GM12878 (cell line): ENCODE data around the gene PAXX. TPM values are rescaled to one million over a fixed set of nuclear protein-coding genes. Genes with fewer than 3 reads are reported as not detected.

Experiments
- ASH2L ChIP-seq: fragments of 300-600, 200-600 bp; sonication (generic); IDR thresholded peaks from 2 replicates; pipeline ENCODE4 v1.6.1; 2017; ENCODE audit warnings: low read depth, mild to moderate bottlenecking, borderline replicate concordance
- BMI1 ChIP-seq: fragments of 450-650 bp; IDR thresholded peaks from 2 replicates; pipeline ENCODE4 v1.6.1; 2016; ENCODE audit warnings: mild to moderate bottlenecking, moderate library complexity, borderline replicate concordance
- EED ChIP-seq: sonication (generic); IDR thresholded peaks from 2 replicates; pipeline ENCODE4 v1.6.1; 2016; ENCODE audit warnings: antibody characterized with exemption, low read depth
- ETV6 ChIP-seq, 2 experiments: fragments of 450-650 bp in 1 of 2; IDR thresholded peaks in 1 of 2; conservative IDR thresholded peaks in 1 of 2; 2 replicates each; pipeline ENCODE4 v1.6.1; 2014; ENCODE audit warnings: antibody characterized with exemption in 1 of 2, borderline replicate concordance in 1 of 2, low read depth in 1 of 2, mild to moderate bottlenecking in 1 of 2, moderate library complexity in 1 of 2
- JUND ChIP-seq: IDR thresholded peaks from 2 replicates; pipeline ENCODE4 v1.6.1; 2012; ENCODE audit warnings: low read depth, mild to moderate bottlenecking, low read length, improper control_type of control experiment, moderate library complexity
- NFYA ChIP-seq: IDR thresholded peaks from 2 replicates; pipeline ENCODE4 v1.6.1; 2011; ENCODE audit warnings: low read depth, mild to moderate bottlenecking, low read length, improper control_type of control experiment, borderline replicate concordance
- RCOR1 ChIP-seq: conservative IDR thresholded peaks from 2 replicates; pipeline ENCODE4 v1.6.1; 2012; ENCODE audit warnings: low read depth, low read length, improper control_type of control experiment
- RFX5 ChIP-seq: IDR thresholded peaks from 2 replicates; pipeline ENCODE4 v1.6.1; 2011; ENCODE audit warnings: low read depth, low read length, improper control_type of control experiment
- SP1 ChIP-seq: IDR thresholded peaks from one replicate; pipeline ENCODE4 v1.6.1; 2011; ENCODE audit warnings: low read depth, low read length
- SREBF2 ChIP-seq: IDR thresholded peaks from 2 replicates; pipeline ENCODE4 v1.6.1; 2012; ENCODE audit warnings: mild to moderate bottlenecking, low read length
- ZNF24 ChIP-seq: fragments of 450-650 bp; IDR thresholded peaks from 2 replicates; pipeline ENCODE4 v1.6.1; 2017; ENCODE audit warnings: antibody characterized with exemption, mild to moderate bottlenecking
- ZNF384 ChIP-seq: IDR thresholded peaks from 2 replicates; pipeline ENCODE4 v1.6.1; 2012; ENCODE audit warnings: low read depth, mild to moderate bottlenecking, low read length, improper control_type of control experiment, borderline replicate concordance
- polyA plus RNA-seq, 11 experiments: library from polyadenylated mRNA; depleted of rRNA in 4 of 11; unstranded in 6 of 11; stranded (reverse) in 5 of 11; fragments of >200 nt; fragmentation: Nextera tagmentation in 4 of 11; fragmentation: Illumina TruSeq in 1 of 11; extraction: Ambion mirVana in 4 of 11; extraction: Trizol in 1 of 11; gene quantifications; 1 replicate in 1 of 11; 2 replicates in 10 of 11; pipeline versions ENCODE4 v1.2.1 to v1.2.3, GENCODE V29; 2011 to 2016; ENCODE audit warnings: inconsistent platforms in 2 of 11, missing spikeins in 2 of 11, low read depth in 1 of 11
- total RNA-seq, 4 experiments: library from RNA; depleted of rRNA in 3 of 4; stranded (reverse); fragments of >200 nt in 3 of 4; fragmentation: Illumina TruSeq in 1 of 4; extraction: Trizol in 1 of 4; gene quantifications; 2 replicates each; pipeline versions ENCODE4 v1.2.1 to v1.2.3, GENCODE V29; 2013 to 2021
- TF ChIP-seq, protein P1 (sequence below): fragments of 450-650 bp; IDR thresholded peaks from 2 replicates; pipeline ENCODE4 v1.6.1; 2017; ENCODE audit warnings: antibody characterized with exemption, mild to moderate bottlenecking, moderate library complexity
- TF ChIP-seq, protein P2 (sequence below): IDR thresholded peaks from 2 replicates; pipeline ENCODE4 v1.6.1; 2011; ENCODE audit warnings: borderline replicate concordance, low read depth, mild to moderate bottlenecking, moderate library complexity, low read length; ENCODE audit not compliant: insufficient read depth, poor library complexity, severe bottlenecking
- TF ChIP-seq, protein P3 (sequence below): IDR thresholded peaks from 2 replicates; pipeline ENCODE4 v1.6.1; 2012; ENCODE audit warnings: mild to moderate bottlenecking, low read depth, low read length
- TF ChIP-seq, protein P4 (sequence below): fragments of 450-650 bp; IDR thresholded peaks from 2 replicates; pipeline ENCODE4 v1.6.1; 2017; ENCODE audit warnings: mild to moderate bottlenecking, low read depth, inconsistent platforms; ENCODE audit not compliant: poor library complexity, severe bottlenecking
- TF ChIP-seq, protein P5 (sequence below): IDR thresholded peaks from 2 replicates; pipeline ENCODE4 v1.6.1; 2011; ENCODE audit warnings: low read depth, mild to moderate bottlenecking, low read length, moderate library complexity, borderline replicate concordance; ENCODE audit errors: extremely low read depth

Gene PAXX
- total and polyA plus RNA-seq, 10 of the 15 experiments (the other 5 are each of a cell fraction or from before 2014, with no cell fraction given), result 0.18 to 60.6 (median 29.5) TPM

DNA sequence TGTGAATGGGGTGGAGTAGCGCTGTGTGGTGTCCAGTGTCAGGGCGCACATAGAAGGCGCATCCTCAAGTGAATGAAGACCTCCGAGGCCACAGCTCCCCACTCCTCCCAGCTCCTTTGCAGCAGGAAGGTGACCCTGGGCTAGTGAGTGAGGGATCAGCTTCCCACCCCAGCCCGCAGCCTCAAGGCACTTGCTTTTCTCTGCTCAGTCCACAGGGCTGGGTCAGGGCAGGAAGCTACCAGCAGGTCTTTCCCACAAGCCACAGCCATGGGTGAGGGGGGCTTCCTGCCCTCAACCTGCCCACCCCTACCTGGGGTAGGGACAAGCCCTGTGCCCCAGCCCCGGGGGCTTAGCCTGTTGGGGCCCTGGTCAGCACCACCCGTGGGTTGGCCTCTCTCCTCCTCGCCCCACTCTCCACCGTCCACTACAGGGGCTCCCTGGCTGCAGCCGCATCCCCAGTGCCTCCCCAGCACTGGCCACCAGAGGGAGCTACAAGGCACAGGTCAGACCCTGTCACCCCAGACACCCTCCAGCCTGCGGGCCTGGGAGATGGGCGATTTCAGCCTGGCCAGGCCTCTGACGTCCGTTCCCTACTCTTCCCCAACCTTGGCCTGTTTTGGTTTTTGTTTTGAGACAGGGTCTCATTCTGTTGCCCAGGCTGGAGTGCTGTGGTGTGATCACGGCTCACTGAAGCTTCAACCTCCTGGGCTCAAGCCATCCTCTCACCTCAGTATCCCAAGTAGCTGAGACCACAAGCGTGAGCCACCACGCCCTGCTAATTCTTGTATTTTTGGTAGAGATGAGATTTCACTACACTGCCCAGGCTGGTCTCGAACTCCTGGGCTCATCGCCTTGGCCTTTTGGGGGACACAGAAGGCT lies 37.1 kb downstream of the PAXX start (continued):
- no peak for TF ChIP-seq RFX5
- TF ChIP-seq, protein P1, sequence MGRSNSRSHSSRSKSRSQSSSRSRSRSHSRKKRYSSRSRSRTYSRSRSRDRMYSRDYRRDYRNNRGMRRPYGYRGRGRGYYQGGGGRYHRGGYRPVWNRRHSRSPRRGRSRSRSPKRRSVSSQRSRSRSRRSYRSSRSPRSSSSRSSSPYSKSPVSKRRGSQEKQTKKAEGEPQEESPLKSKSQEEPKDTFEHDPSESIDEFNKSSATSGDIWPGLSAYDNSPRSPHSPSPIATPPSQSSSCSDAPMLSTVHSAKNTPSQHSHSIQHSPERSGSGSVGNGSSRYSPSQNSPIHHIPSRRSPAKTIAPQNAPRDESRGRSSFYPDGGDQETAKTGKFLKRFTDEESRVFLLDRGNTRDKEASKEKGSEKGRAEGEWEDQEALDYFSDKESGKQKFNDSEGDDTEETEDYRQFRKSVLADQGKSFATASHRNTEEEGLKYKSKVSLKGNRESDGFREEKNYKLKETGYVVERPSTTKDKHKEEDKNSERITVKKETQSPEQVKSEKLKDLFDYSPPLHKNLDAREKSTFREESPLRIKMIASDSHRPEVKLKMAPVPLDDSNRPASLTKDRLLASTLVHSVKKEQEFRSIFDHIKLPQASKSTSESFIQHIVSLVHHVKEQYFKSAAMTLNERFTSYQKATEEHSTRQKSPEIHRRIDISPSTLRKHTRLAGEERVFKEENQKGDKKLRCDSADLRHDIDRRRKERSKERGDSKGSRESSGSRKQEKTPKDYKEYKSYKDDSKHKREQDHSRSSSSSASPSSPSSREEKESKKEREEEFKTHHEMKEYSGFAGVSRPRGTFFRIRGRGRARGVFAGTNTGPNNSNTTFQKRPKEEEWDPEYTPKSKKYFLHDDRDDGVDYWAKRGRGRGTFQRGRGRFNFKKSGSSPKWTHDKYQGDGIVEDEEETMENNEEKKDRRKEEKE, result no peak
- TF ChIP-seq EED, result no peak
- TF ChIP-seq, protein P2, sequence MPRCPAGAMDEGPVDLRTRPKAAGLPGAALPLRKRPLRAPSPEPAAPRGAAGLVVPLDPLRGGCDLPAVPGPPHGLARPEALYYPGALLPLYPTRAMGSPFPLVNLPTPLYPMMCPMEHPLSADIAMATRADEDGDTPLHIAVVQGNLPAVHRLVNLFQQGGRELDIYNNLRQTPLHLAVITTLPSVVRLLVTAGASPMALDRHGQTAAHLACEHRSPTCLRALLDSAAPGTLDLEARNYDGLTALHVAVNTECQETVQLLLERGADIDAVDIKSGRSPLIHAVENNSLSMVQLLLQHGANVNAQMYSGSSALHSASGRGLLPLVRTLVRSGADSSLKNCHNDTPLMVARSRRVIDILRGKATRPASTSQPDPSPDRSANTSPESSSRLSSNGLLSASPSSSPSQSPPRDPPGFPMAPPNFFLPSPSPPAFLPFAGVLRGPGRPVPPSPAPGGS, result no peak
- TF ChIP-seq SREBF2, result no peak
- TF ChIP-seq SP1, result peak; percentile 10
- TF ChIP-seq, protein P3, sequence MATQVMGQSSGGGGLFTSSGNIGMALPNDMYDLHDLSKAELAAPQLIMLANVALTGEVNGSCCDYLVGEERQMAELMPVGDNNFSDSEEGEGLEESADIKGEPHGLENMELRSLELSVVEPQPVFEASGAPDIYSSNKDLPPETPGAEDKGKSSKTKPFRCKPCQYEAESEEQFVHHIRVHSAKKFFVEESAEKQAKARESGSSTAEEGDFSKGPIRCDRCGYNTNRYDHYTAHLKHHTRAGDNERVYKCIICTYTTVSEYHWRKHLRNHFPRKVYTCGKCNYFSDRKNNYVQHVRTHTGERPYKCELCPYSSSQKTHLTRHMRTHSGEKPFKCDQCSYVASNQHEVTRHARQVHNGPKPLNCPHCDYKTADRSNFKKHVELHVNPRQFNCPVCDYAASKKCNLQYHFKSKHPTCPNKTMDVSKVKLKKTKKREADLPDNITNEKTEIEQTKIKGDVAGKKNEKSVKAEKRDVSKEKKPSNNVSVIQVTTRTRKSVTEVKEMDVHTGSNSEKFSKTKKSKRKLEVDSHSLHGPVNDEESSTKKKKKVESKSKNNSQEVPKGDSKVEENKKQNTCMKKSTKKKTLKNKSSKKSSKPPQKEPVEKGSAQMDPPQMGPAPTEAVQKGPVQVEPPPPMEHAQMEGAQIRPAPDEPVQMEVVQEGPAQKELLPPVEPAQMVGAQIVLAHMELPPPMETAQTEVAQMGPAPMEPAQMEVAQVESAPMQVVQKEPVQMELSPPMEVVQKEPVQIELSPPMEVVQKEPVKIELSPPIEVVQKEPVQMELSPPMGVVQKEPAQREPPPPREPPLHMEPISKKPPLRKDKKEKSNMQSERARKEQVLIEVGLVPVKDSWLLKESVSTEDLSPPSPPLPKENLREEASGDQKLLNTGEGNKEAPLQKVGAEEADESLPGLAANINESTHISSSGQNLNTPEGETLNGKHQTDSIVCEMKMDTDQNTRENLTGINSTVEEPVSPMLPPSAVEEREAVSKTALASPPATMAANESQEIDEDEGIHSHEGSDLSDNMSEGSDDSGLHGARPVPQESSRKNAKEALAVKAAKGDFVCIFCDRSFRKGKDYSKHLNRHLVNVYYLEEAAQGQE, result no peak
- TF ChIP-seq ETV6 (conservative IDR thresholded peaks at IDR 0.05 in 1 of 2, IDR thresholded peaks at IDR 0.05 in 1 of 2; ENCODE audit: borderline replicate concordance in 1 of 2, low read depth in 1 of 2), result no peak
- no peak for TF ChIP-seq ZNF384
- no peak for TF ChIP-seq BMI1
- no peak for TF ChIP-seq RCOR1
- TF ChIP-seq, protein P4, sequence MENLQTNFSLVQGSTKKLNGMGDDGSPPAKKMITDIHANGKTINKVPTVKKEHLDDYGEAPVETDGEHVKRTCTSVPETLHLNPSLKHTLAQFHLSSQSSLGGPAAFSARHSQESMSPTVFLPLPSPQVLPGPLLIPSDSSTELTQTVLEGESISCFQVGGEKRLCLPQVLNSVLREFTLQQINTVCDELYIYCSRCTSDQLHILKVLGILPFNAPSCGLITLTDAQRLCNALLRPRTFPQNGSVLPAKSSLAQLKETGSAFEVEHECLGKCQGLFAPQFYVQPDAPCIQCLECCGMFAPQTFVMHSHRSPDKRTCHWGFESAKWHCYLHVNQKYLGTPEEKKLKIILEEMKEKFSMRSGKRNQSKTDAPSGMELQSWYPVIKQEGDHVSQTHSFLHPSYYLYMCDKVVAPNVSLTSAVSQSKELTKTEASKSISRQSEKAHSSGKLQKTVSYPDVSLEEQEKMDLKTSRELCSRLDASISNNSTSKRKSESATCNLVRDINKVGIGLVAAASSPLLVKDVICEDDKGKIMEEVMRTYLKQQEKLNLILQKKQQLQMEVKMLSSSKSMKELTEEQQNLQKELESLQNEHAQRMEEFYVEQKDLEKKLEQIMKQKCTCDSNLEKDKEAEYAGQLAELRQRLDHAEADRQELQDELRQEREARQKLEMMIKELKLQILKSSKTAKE, result no peak
- TF ChIP-seq ZNF24, result no peak
- no peak for TF ChIP-seq JUND
- TF ChIP-seq, protein P5, sequence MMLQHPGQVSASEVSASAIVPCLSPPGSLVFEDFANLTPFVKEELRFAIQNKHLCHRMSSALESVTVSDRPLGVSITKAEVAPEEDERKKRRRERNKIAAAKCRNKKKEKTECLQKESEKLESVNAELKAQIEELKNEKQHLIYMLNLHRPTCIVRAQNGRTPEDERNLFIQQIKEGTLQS, result no peak
- no peak for TF ChIP-seq ASH2L
- TF ChIP-seq NFYA, result no peak
